ENCODE data around the gene TOGARAM1.
"Not testable (repeated sequence)": the region's sequence is repeated elsewhere in the genome, so short reads cannot be mapped to it uniquely, and the experiment has no call there.

The TOGARAM1 gene

GRCh38 chr14:45070215-45070614 lies 108.2 kb downstream of the TOGARAM1 start:
- no peak for DNase-seq (ENCODE audit: low spot score in 2 of 2)
- no peak overlapping the region for H3K4me3 Mint-ChIP-seq

DNA sequence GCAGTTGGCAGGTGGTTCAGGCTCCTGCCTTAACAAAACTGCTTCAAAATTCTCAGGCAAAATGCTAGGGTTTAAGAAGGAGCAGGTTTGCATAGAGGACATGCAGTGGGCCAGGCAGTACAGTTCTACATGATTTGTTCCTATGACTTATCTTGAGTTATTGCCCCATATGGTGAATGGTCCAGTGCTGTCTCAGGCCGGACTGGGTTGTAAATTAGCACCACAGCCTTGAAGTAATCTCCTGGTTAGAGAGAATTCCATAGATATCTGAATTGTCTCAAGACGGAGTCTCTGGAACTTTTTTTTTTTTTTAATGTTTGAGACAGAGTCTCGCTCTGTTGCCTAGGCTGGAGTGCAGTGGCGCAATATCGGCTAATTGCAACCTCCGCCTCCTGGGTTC lies 110.1 kb downstream of the TOGARAM1 start:
- ATAC-seq (ENCODE audit: low read depth) (no peak), DNase-seq (ENCODE audit: low spot score in 2 of 2) (no peak)
- H3K4me3 Mint-ChIP-seq: no peak overlapping the region
- no peaks in the 10 kb centered on the region for H3K9me3 Mint-ChIP-seq
- H3K36me3 Mint-ChIP-seq: peaks cover 6% of the 10 kb centered on the region
- H3K4me1 Mint-ChIP-seq: no peaks in the 10 kb centered on the region
- no peaks in the 10 kb centered on the region for H3K27me3 Mint-ChIP-seq
- no peak overlapping the region for H3K27ac Mint-ChIP-seq

More at GRCh38 chr14:45070215-45070614, 108.2 kb downstream of the TOGARAM1 start:
- Mint-ChIP-seq H3K36me3 (peaks cover 6% of the 10 kb centered on the region), H3K27me3 (no peaks in the 10 kb centered on the region), H3K27ac (no peak overlapping the region), H3K4me1 (no peaks in the 10 kb centered on the region), H3K9me3 (no peaks in the 10 kb centered on the region)
- no peak for ATAC-seq (ENCODE audit: low read depth)

DNA sequence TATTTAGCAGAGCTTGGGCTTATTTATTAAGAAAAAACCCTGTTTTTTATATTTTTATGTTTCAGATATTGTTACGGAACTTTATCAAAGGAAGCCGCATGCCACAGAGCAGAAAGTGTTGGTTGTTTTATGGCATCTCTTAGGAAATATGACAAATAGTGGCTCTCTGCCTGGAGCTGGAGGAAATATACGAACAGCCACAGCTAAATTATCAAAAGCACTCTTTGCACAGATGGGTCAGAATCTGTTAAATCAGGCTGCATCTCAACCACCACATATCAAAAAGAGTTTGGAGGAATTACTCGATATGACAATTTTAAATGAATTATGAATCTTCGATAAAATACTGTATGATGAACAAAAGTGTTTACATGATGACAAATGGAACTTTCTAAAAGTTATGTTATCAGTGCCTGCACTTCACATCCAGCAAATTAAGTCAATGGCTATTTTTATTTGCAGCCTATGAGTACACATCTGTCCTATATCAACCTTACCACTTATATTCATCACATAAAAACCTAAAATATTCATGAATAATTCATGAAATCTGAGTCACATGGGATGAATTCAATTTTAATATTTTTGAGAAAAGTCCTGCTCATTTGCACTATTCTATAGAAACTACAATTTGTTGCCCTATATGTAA lies 111.4 kb downstream of the TOGARAM1 start:
- no peaks in the 10 kb centered on the region for H3K27me3 Mint-ChIP-seq
- DNase-seq (ENCODE audit: low spot score in 2 of 2): no peak
- no peaks in the 10 kb centered on the region for H3K9me3 Mint-ChIP-seq
- H3K4me1 Mint-ChIP-seq: no peaks in the 10 kb centered on the region
- H3K4me3 Mint-ChIP-seq: no peak overlapping the region
- H3K27ac Mint-ChIP-seq: no peak overlapping the region
- H3K36me3 Mint-ChIP-seq: peaks cover 6% of the 10 kb centered on the region
- no peak for ATAC-seq (ENCODE audit: low read depth)

- DNase-seq (ENCODE audit: low spot score in 2 of 2) (no peak), ATAC-seq (ENCODE audit: low read depth) (no peak)
- no peaks in the 10 kb centered on the region for H3K9me3 Mint-ChIP-seq
- H3K27me3 Mint-ChIP-seq: no peaks in the 10 kb centered on the region
- H3K4me1 Mint-ChIP-seq: peaks cover 3% of the 10 kb centered on the region
- H3K27ac Mint-ChIP-seq: no peak overlapping the region
- no peak overlapping the region for H3K4me3 Mint-ChIP-seq
- no peaks in the 10 kb centered on the region for H3K36me3 Mint-ChIP-seq
These were observed 116.3 kb downstream of the TOGARAM1 start for GRCh38 chr14:45078323-45078722.

DNA sequence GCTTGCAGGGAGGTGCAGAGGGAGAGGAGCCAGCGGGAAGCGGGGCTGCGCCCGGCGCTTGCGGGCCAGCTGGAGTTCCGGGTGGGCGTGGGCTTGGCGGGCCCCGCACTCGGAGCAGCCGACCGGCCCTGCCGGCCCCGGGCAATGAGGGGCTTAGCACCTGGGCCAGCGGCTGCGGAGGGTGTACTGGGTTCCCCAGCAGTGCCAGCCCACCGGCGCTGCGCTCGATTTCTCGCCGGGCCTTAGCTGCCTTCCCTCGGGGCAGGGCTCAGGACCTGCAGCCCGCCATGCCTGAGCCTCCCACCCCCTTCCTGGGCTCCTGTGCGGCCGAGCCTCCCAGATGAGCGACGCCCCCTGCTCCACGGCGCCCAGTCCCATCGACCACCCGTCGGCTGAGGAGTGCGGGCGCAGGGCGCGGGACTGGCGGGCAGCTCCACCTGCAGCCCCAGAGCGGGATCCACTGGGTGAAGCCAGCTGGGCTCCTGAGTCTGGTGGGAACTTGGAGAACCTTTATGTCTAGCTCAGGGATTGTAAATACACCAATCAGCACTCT lies 118.5 kb downstream of the TOGARAM1 start:
- not testable (repeated sequence) for H3K27ac Mint-ChIP-seq; H3K36me3 Mint-ChIP-seq; H3K4me3 Mint-ChIP-seq; H3K9me3 Mint-ChIP-seq; DNase-seq (ENCODE audit: low spot score in 2 of 2); H3K27me3 Mint-ChIP-seq; ATAC-seq (ENCODE audit: low read depth)
- H3K4me1 Mint-ChIP-seq: peaks cover 13% of the 10 kb centered on the region

DNA sequence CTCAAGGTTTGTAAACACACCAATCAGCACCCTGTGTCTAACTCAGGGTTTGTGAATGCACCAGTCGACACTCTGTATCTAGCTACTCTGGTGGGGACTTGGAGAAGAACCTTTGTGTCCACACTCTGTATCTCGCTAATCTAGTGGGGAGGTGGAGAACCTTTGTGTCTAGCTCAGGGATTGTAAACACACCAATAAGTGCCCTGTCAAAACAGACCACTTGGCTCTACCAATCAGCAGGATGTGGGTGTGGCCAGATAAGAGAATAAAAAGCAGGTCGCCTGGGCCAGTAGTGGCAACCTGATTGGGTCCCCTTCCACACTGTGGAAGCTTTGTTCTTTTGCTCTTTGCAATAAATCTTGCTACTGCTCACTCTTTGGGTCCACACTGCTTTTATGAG lies 119.1 kb downstream of the TOGARAM1 start:
- not testable (repeated sequence) for H3K36me3 Mint-ChIP-seq; H3K4me3 Mint-ChIP-seq; ATAC-seq (ENCODE audit: low read depth)

GRCh38 chr14:45082420-45082819 lies 120.4 kb downstream of the TOGARAM1 start:
- H3K4me3 Mint-ChIP-seq: peak overlapping the region; percentile 61
- H3K27ac Mint-ChIP-seq: peak overlapping the region; percentile 68
- DNase-seq (ENCODE audit: low spot score in 2 of 2) (no peak), ATAC-seq (ENCODE audit: low read depth) (no peak)
- no peaks in the 10 kb centered on the region for H3K27me3 Mint-ChIP-seq
- peaks cover 18% of the 10 kb centered on the region for H3K4me1 Mint-ChIP-seq
- H3K9me3 Mint-ChIP-seq: no peaks in the 10 kb centered on the region
- H3K36me3 Mint-ChIP-seq: no peaks in the 10 kb centered on the region

More for the DNA sequence above, 119.1 kb downstream of the TOGARAM1 start:
- peaks cover 15% of the 10 kb centered on the region for H3K4me1 Mint-ChIP-seq
- not testable (repeated sequence) for DNase-seq (ENCODE audit: low spot score in 2 of 2); H3K9me3 Mint-ChIP-seq; H3K27me3 Mint-ChIP-seq; H3K27ac Mint-ChIP-seq

- H3K27ac Mint-ChIP-seq: peak overlapping the region; percentile 96
- H3K4me1 Mint-ChIP-seq: peaks cover 26% of the 10 kb centered on the region
- H3K4me3 Mint-ChIP-seq: peak overlapping the region; percentile 94
- no peaks in the 10 kb centered on the region for H3K27me3 Mint-ChIP-seq
- no peak for ATAC-seq (ENCODE audit: low read depth)
- no peak for DNase-seq (ENCODE audit: low spot score in 2 of 2)
- no peaks in the 10 kb centered on the region for H3K9me3 Mint-ChIP-seq
- no peaks in the 10 kb centered on the region for H3K36me3 Mint-ChIP-seq
These were observed 121.6 kb downstream of the TOGARAM1 start for GRCh38 chr14:45083617-45083975.

DNA sequence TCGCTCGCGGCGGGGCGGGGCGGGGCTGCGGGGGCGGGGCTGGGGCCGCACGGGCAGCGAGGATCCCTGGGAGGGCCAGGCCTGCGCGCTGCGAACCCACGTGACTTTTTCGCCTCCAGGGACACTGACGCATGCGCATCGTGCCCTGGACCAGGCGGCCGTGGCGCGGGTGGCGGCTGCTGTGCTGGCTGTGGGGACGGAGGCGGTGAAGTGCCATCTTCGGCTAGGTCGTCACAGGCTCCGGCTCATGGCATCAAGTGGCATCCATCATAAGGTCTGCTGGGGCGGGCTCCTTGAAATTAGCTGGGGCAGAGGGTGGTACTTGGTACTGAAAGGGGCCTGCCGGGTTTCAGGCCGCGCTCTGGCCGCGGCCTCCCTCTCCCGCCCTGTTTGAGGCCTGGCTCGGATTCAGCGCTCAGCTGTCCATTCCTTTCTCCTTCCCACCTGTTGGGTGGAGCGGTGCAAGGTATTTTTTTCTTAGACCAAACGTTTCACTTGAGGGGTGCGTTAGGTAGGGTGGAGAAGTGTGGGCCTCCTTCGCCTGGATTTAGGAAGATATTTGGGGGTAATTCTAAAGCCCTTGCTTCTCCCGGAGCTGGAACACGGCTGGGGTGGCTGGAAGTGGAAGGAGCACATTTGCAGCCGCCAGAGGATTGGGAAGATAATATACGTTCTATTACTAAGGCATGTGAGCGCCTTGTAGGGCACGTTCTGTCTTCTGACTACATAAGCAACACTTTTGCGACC lies 122.2 kb downstream of the TOGARAM1 start, which contains the start of gene PRPF39:
Gene PRPF39 (plus strand): TSS at position 141 of the 747 bp plus-strand sequence. CDS start 11,124 bp downstream, outside the sequence.
- peak; percentile 92 for ATAC-seq (ENCODE audit: low read depth)
- no peaks in the 10 kb centered on the region for H3K27me3 Mint-ChIP-seq
- no peaks in the 10 kb centered on the region for H3K9me3 Mint-ChIP-seq
- peak within 1 kb of the TSS; percentile 94 for H3K4me3 Mint-ChIP-seq
- H3K27ac Mint-ChIP-seq: peak within 1 kb of the TSS; percentile 96
- peaks cover 29% of the 10 kb centered on the region for H3K4me1 Mint-ChIP-seq
- H3K36me3 Mint-ChIP-seq: no peaks in the 10 kb centered on the region
- DNase-seq (ENCODE audit: low spot score in 2 of 2): peak; percentile 93 to 97

DNA sequence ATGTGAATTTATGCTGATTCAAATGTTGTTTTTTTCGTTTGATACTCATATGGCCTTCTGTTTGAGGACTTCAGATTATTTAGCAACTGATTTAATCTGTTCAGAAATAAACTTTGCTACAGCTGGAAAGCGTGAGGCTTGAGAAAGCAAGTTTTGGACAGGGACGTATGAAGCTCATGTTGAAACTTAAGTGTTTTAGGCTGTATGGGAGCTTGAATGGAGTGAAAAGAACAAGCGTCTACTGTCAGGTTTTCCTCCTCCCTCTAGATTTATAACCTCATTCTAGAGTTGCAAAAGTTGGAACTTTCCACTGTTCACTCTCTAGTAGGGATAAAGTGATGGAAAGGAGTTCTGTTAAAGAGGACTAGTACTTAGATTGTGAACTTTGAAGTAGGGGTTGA lies 123.0 kb downstream of the TOGARAM1 start:
- no peak for DNase-seq (ENCODE audit: low spot score in 2 of 2)
- ATAC-seq (ENCODE audit: low read depth): no peak
- peak overlapping the region; percentile 96 for H3K27ac Mint-ChIP-seq
- H3K4me1 Mint-ChIP-seq: peaks cover 29% of the 10 kb centered on the region
- H3K36me3 Mint-ChIP-seq: no peaks in the 10 kb centered on the region
- no peaks in the 10 kb centered on the region for H3K27me3 Mint-ChIP-seq
- peak overlapping the region; percentile 94 for H3K4me3 Mint-ChIP-seq
- H3K9me3 Mint-ChIP-seq: no peaks in the 10 kb centered on the region

- Mint-ChIP-seq H3K4me3 (no peak overlapping the region), H3K27ac (no peak overlapping the region), H3K4me1 (peaks cover 31% of the 10 kb centered on the region), H3K9me3 (no peaks in the 10 kb centered on the region), H3K27me3 (no peaks in the 10 kb centered on the region), H3K36me3 (peaks cover 1% of the 10 kb centered on the region)
- ATAC-seq (ENCODE audit: low read depth): no peak
- no peak for DNase-seq (ENCODE audit: low spot score in 2 of 2)
These were observed 127.8 kb downstream of the TOGARAM1 start for GRCh38 chr14:45089813-45090212.

- no peak overlapping the region for H3K27ac Mint-ChIP-seq
- no peak overlapping the region for H3K4me3 Mint-ChIP-seq
- peaks cover 9% of the 10 kb centered on the region for H3K36me3 Mint-ChIP-seq
- H3K27me3 Mint-ChIP-seq: no peaks in the 10 kb centered on the region
- H3K9me3 Mint-ChIP-seq: no peaks in the 10 kb centered on the region
- ATAC-seq (ENCODE audit: low read depth) (no peak), DNase-seq (ENCODE audit: low spot score in 2 of 2) (no peak)
- H3K4me1 Mint-ChIP-seq: peaks cover 19% of the 10 kb centered on the region
These were observed 129.7 kb downstream of the TOGARAM1 start for GRCh38 chr14:45091710-45092109.

- peaks cover 20% of the 10 kb centered on the region for H3K36me3 Mint-ChIP-seq
- no peak for DNase-seq (ENCODE audit: low spot score in 2 of 2)
- H3K27me3 Mint-ChIP-seq: no peaks in the 10 kb centered on the region
- H3K4me1 Mint-ChIP-seq: peaks cover 8% of the 10 kb centered on the region
- ATAC-seq (ENCODE audit: low read depth): no peak
- H3K4me3 Mint-ChIP-seq: no peak overlapping the region
- H3K27ac Mint-ChIP-seq: no peak overlapping the region
- H3K9me3 Mint-ChIP-seq: no peaks in the 10 kb centered on the region
These were observed 132.3 kb downstream of the TOGARAM1 start for GRCh38 chr14:45094275-45094674.

- Mint-ChIP-seq H3K27me3 (no peaks in the 10 kb centered on the region), H3K4me1 (peaks cover 8% of the 10 kb centered on the region), H3K27ac (no peak overlapping the region), H3K36me3 (peaks cover 20% of the 10 kb centered on the region), H3K4me3 (no peak overlapping the region), H3K9me3 (no peaks in the 10 kb centered on the region)
- DNase-seq (ENCODE audit: low spot score in 2 of 2) (no peak), ATAC-seq (ENCODE audit: low read depth) (no peak)
These were observed 133.2 kb downstream of the TOGARAM1 start for GRCh38 chr14:45095143-45095542.
